CD14-positive monocyte (primary cell): ENCODE data around the gene EIPR1. TPM values are rescaled to one million over a fixed set of nuclear protein-coding genes. Genes with fewer than 3 reads are reported as not detected.
A peak's percentile ranks its signal among the peaks of the same experiment; 100 is the strongest.

Experiments used
- DNase-seq, 3 donors: peaks; one replicate each; pipeline ENCODE4 v3.0.0-alpha.2; 2011 to 2022
- H2AFZ ChIP-seq: 2 replicates; pipeline ENCODE4 v1.6.0; 2012; ENCODE audit warnings: mild to moderate bottlenecking, low read depth, low read length, inconsistent platforms; ENCODE audit not compliant: insufficient read depth, poor library complexity, severe bottlenecking
- H3K27ac ChIP-seq, 2 donors: 1 replicate in 1 of 2; 2 replicates in 1 of 2; pipeline ENCODE4 v1.5.1; 2012 to 2013; ENCODE audit warnings: low read length in 2 of 2, control low read depth in 1 of 2, inconsistent platforms in 1 of 2, low read depth in 1 of 2, mild to moderate bottlenecking in 1 of 2
- H3K27me3 ChIP-seq, 2 donors: one replicate each; pipeline versions ENCODE4 v1.6.0 to v1.6.1; 2011 to 2013; ENCODE audit warnings: low read length in 2 of 2; ENCODE audit not compliant: control insufficient read depth in 2 of 2, insufficient read depth in 2 of 2
- H3K36me3 ChIP-seq, 2 donors: replicated peaks in 1 of 2; 1 replicate in 1 of 2; 2 replicates in 1 of 2; pipeline versions ENCODE4 v1.5.1 to v1.6.1; 2012 to 2013; ENCODE audit warnings: low read length in 2 of 2, control low read depth in 1 of 2, inconsistent platforms in 1 of 2, mild to moderate bottlenecking in 1 of 2; ENCODE audit not compliant: insufficient read depth in 2 of 2, control insufficient read depth in 1 of 2
- H3K4me1 ChIP-seq, 2 donors: 1 replicate in 1 of 2; 2 replicates in 1 of 2; pipeline versions ENCODE4 v1.5.1 to v1.6.1; 2012 to 2013; ENCODE audit warnings: low read length in 2 of 2, control low read depth in 1 of 2, inconsistent platforms in 1 of 2, mild to moderate bottlenecking in 1 of 2, moderate library complexity in 1 of 2; ENCODE audit not compliant: insufficient read depth in 2 of 2, control insufficient read depth in 1 of 2
- H3K4me2 ChIP-seq: replicated peaks from 2 replicates; pipeline ENCODE3; 2012; ENCODE audit warnings: low read length, moderate library complexity, mild to moderate bottlenecking; ENCODE audit not compliant: poor library complexity, severe bottlenecking; ENCODE audit errors: extremely low read depth
- H3K4me3 ChIP-seq, 3 experiments: fragments of 200-600 bp in 1 of 3; sonication (generic) in 1 of 3; replicated peaks in 1 of 3; 1 replicate in 2 of 3; 2 replicates in 1 of 3; pipeline ENCODE4 v1.5.1; 2011 to 2013; ENCODE audit warnings: low read length in 3 of 3, mild to moderate bottlenecking in 3 of 3, control low read depth in 2 of 3, low read depth in 2 of 3, inconsistent platforms in 1 of 3, moderate library complexity in 1 of 3
- H3K79me2 ChIP-seq: 2 replicates; pipeline ENCODE4 v1.6.0; 2012; ENCODE audit warnings: mild to moderate bottlenecking, control low read depth, inconsistent platforms, low read length, moderate library complexity; ENCODE audit not compliant: insufficient read depth
- H3K9ac ChIP-seq: 2 replicates; pipeline ENCODE4 v1.6.0; 2017; ENCODE audit warnings: low read length, mild to moderate bottlenecking; ENCODE audit not compliant: insufficient read depth, poor library complexity, severe bottlenecking
- H3K9me3 ChIP-seq, 2 donors: replicated peaks in 1 of 2; 1 replicate in 1 of 2; 2 replicates in 1 of 2; pipeline versions ENCODE4 v1.5.1 to v1.6.1; 2012 to 2013; ENCODE audit warnings: low read length in 2 of 2, control low read depth in 1 of 2; ENCODE audit not compliant: control insufficient read depth in 1 of 2, insufficient read depth in 1 of 2
- H4K20me1 ChIP-seq: 2 replicates; pipeline ENCODE4 v1.6.0; 2012; ENCODE audit warnings: mild to moderate bottlenecking, low read length, control low read depth, moderate library complexity; ENCODE audit not compliant: insufficient read depth
- H3K27ac Mint-ChIP-seq, 7 donors: one replicate each; pipeline ENCODE4 v1.8.0; 2020; ENCODE audit warnings: mild to moderate bottlenecking in 7 of 7, mixed read lengths in 7 of 7, moderate library complexity in 6 of 7, inconsistent platforms in 2 of 7
- H3K27me3 Mint-ChIP-seq, 3 donors: one replicate each; pipeline ENCODE4 v1.8.0; 2021 to 2022; ENCODE audit warnings: low read depth in 3 of 3, mild to moderate bottlenecking in 3 of 3, mixed read lengths in 3 of 3, moderate library complexity in 3 of 3, inconsistent platforms in 1 of 3
- H3K36me3 Mint-ChIP-seq, 2 donors: one replicate each; pipeline ENCODE4 v1.8.0; 2020; ENCODE audit warnings: mixed read lengths in 2 of 2, inconsistent platforms in 1 of 2, mild to moderate bottlenecking in 1 of 2
- H3K4me1 Mint-ChIP-seq: one replicate; pipeline ENCODE4 v1.8.0; 2020; ENCODE audit warnings: mild to moderate bottlenecking, mixed read lengths
- H3K4me3 Mint-ChIP-seq, 2 donors: one replicate each; pipeline ENCODE4 v1.8.0; 2020; ENCODE audit warnings: mild to moderate bottlenecking in 2 of 2, mixed read lengths in 2 of 2, moderate library complexity in 1 of 2
- H3K9me3 Mint-ChIP-seq, 7 donors: one replicate each; pipeline ENCODE4 v1.8.0; 2020 to 2022; ENCODE audit warnings: mixed read lengths in 7 of 7, mild to moderate bottlenecking in 6 of 7, moderate library complexity in 6 of 7, inconsistent platforms in 2 of 7
- CTCF ChIP-seq: fragments of 200-600 bp; IDR thresholded peaks from one replicate; pipeline ENCODE4 v1.8.0; 2022; ENCODE audit warnings: antibody characterized with exemption, mild to moderate bottlenecking
- WGBS: methylation state at CpG from one replicate; pipeline ENCODE4 v1.1.5; 2013; ENCODE audit warnings: missing lambda C conversion rate; ENCODE audit not compliant: insufficient coverage; 5-methylcytosine and 5-hydroxymethylcytosine counted together
- intact Hi-C, 2 donors: fragments of 100-400 bp; cut with micrococcal nuclease; formaldehyde crosslinking; loops; one replicate each; pipeline versions ENCODE4 v1.15.0 to v1.15.1; 2023
- polyA plus RNA-seq, 3 donors: library from polyadenylated mRNA; depleted of rRNA in 1 of 3; unstranded in 2 of 3; stranded (reverse) in 1 of 3; fragments of 300-500 nt in 2 of 3; fragments of >200 nt in 1 of 3; fragmentation: Illumina TruSeq in 2 of 3; gene quantifications; 1 replicate in 2 of 3; 2 replicates in 1 of 3; pipeline ENCODE4 v1.2.3, GENCODE V29; 2012 to 2021

EIPR1 gene
- polyA plus RNA-seq, 3 donors = 19.0 to 22.4 (median 20.8) TPM

GRCh38 chr2:3170792-3171455 is 206.7 kb downstream of the EIPR1 start:
- H3K4me3 ChIP-seq = no peak overlapping the region
- no peak overlapping the region for H3K4me3 Mint-ChIP-seq
- peaks cover 25 to 36% of the 10 kb centered on the region in 2 donors for H3K36me3 Mint-ChIP-seq
- TF ChIP-seq CTCF = no peak
- no peaks in the 10 kb centered on the region for H3K4me1 ChIP-seq
- no peaks in the 10 kb centered on the region for H3K79me2 ChIP-seq
- no peak overlapping the region for H3K9ac ChIP-seq
- 91% methylated on average over 28 of the region's 29 CpGs for WGBS
- intact Hi-C loops = no loop called here
- H3K27ac ChIP-seq = no peak overlapping the region
- H2AFZ ChIP-seq = no peak overlapping the region
- H3K36me3 ChIP-seq = peaks cover 3 to 31% of the 10 kb centered on the region in 2 donors
- H3K4me1 Mint-ChIP-seq = no peaks in the 10 kb centered on the region
- no peak for DNase-seq
- peaks cover 2 to 11% (median 8%) of the 10 kb centered on the region in 7 donors for H3K9me3 Mint-ChIP-seq
- peaks cover 0 to 9% of the 10 kb centered on the region in 2 donors for H3K9me3 ChIP-seq
- H4K20me1 ChIP-seq = no peaks in the 10 kb centered on the region
- H3K27me3 ChIP-seq = no peaks in the 10 kb centered on the region
- no peak overlapping the region for H3K4me2 ChIP-seq
- H3K27ac Mint-ChIP-seq = peak overlapping the region in 1 of 7 donors; percentile 11
- peaks cover 0 to 2% (median 2%) of the 10 kb centered on the region in 3 donors for H3K27me3 Mint-ChIP-seq

- DNase-seq = no peak
- Mint-ChIP-seq H3K4me3 (no peak overlapping the region), H3K36me3 (peaks cover 24 to 37% of the 10 kb centered on the region in 2 donors)
Observed at GRCh38 chr2:3169106-3169870, 208.3 kb downstream of the EIPR1 start.

More at GRCh38 chr2:3169106-3169870, 208.3 kb downstream of the EIPR1 start:
- H2AFZ ChIP-seq = no peak overlapping the region
- WGBS = over 99% methylated on average over 13 of the region's 20 CpGs
- TF ChIP-seq CTCF = no peak
- H3K27ac Mint-ChIP-seq = peak overlapping the region in 2 of 7 donors; percentile 17 to 61
- H3K4me1 ChIP-seq = no peaks in the 10 kb centered on the region
- peaks cover 3 to 23% of the 10 kb centered on the region in 2 donors for H3K36me3 ChIP-seq
- intact Hi-C loops = no loop called here
- H4K20me1 ChIP-seq = no peaks in the 10 kb centered on the region
- no peak overlapping the region for H3K4me2 ChIP-seq
- H3K27me3 Mint-ChIP-seq = peaks cover 0 to 2% (median 2%) of the 10 kb centered on the region in 3 donors
- H3K9me3 ChIP-seq = peaks cover under 1 to 9% of the 10 kb centered on the region in 2 donors
- H3K4me3 ChIP-seq = no peak overlapping the region
- H3K4me1 Mint-ChIP-seq = no peaks in the 10 kb centered on the region
- H3K27me3 ChIP-seq = no peaks in the 10 kb centered on the region
- peaks cover 6 to 19% (median 13%) of the 10 kb centered on the region in 7 donors for H3K9me3 Mint-ChIP-seq
- no peak overlapping the region for H3K9ac ChIP-seq
- no peak overlapping the region for H3K27ac ChIP-seq
- H3K79me2 ChIP-seq = no peaks in the 10 kb centered on the region
